Adrenal gland (tissue), 12 donors: ENCODE measurements around the gene HSP90B1. TPM values are rescaled to one million over a fixed set of nuclear protein-coding genes. Genes with fewer than 3 reads are reported as not detected.
A peak's percentile ranks its signal among the peaks of the same experiment; 100 is the strongest.

Experiments
- DNase-seq, 7 donors: peaks; one replicate each; pipeline ENCODE4 v3.0.0-alpha.2; 2019 to 2020
- H3K27ac ChIP-seq, 5 donors: fragments of 200-600 bp; sonication (generic) in 4 of 5; 1 replicate in 3 of 5; 2 replicates in 2 of 5; pipeline versions ENCODE4 v1.5.1 to v1.8.0; 2016 to 2020; ENCODE audit warnings: mild to moderate bottlenecking in 1 of 5
- H3K27me3 ChIP-seq: fragments of 200-600 bp; 2 replicates; pipeline ENCODE4 v1.8.0; 2021
- H3K36me3 ChIP-seq, 2 donors: fragments of 200-600 bp; replicated peaks in 1 of 2; 1 replicate in 1 of 2; 2 replicates in 1 of 2; pipeline versions ENCODE4 v1.5.1 to v1.8.0; 2018 to 2022
- H3K4me1 ChIP-seq, 2 donors: fragments of 200-600 bp; replicated peaks in 1 of 2; 1 replicate in 1 of 2; 2 replicates in 1 of 2; pipeline versions ENCODE4 v1.5.1 to v1.8.0; 2018 to 2021
- H3K4me3 ChIP-seq, 4 donors: fragments of 200-600 bp; sonication (generic) in 3 of 4; one replicate each; pipeline ENCODE4 v1.5.1; 2016 to 2018
- H3K9me3 ChIP-seq, 3 donors: fragments of 200-600 bp; sonication (generic) in 1 of 3; replicated peaks in 1 of 3; 1 replicate in 2 of 3; 2 replicates in 1 of 3; pipeline versions ENCODE4 v1.5.1 to v1.8.0; 2016 to 2021
- POLR2A ChIP-seq, 2 donors: fragments of 450-650 bp; IDR thresholded peaks; one replicate each; pipeline ENCODE4 v1.6.1; 2017; ENCODE audit warnings: antibody characterized with exemption in 2 of 2, mild to moderate bottlenecking in 2 of 2, moderate library complexity in 1 of 2
- WGBS, 4 donors: extraction: QIAGEN DNeasy Blood & Tissue Kit in 2 of 4; methylation state at CpG; one replicate each; pipeline versions ENCODE4 v1.1.5 to v1.1.7; 2013 to 2017; 5-methylcytosine and 5-hydroxymethylcytosine counted together
- intact Hi-C, 2 donors: fragments of 100-400 bp; cut with DNase I; formaldehyde crosslinking; loops; one replicate each; pipeline versions ENCODE4 v1.14.1 to v1.15.0; 2022 to 2023
- polyA plus RNA-seq, 3 donors: library from polyadenylated mRNA; stranded (reverse); fragments of 200-250 nt in 2 of 3; fragments of 350-450 nt in 1 of 3; fragmentation: Illumina TruSeq in 1 of 3; extraction: RNeasy Lipid Tissue Mini Kit (QIAGEN cat#74804) in 1 of 3; gene quantifications; one replicate each; pipeline ENCODE4 v1.2.3, GENCODE V29; 2013 to 2014
- total RNA-seq, 9 donors: library from RNA; depleted of rRNA in 4 of 9; stranded (reverse); fragments of >200 nt in 4 of 9; fragments of 120-200 nt in 1 of 9; fragmentation: NEBNext Ultra II Directional in 1 of 9; extraction: Animal tissue kit (Norgen Biotek cat#: 25700) in 1 of 9; gene quantifications; one replicate each; pipeline versions ENCODE4 v1.1.0 to v1.2.4, GENCODE V29; 2013 to 2023
- TF ChIP-seq, protein P1 (sequence below), 6 experiments: fragments of 450-650 bp in 4 of 6; fragments of 200-600 bp in 2 of 6; sonication (generic) in 1 of 6; IDR thresholded peaks; 1 replicate in 5 of 6; 2 replicates in 1 of 6; pipeline versions ENCODE4 v1.5.1 to v1.8.0; 2016 to 2021; ENCODE audit warnings: antibody characterized with exemption in 6 of 6, mild to moderate bottlenecking in 2 of 6, moderate library complexity in 1 of 6
- donor health status: healthy with polysubstance abuse.
- donor health status: Bipolar disorder and iron deficiency.
- donor health status: DM: yes; HTN: yes; CAD: no.
- donor health status: DM: no; HTN: no; CAD: no.
- donor health status: DM: no; HTN: no; CAD: no.
- donor health status: DM: yes; HTN: yes; CAD: no.

Gene HSP90B1
- total and polyA plus RNA-seq, 12 donors, result 241 to 1,629 (median 530) TPM

DNA sequence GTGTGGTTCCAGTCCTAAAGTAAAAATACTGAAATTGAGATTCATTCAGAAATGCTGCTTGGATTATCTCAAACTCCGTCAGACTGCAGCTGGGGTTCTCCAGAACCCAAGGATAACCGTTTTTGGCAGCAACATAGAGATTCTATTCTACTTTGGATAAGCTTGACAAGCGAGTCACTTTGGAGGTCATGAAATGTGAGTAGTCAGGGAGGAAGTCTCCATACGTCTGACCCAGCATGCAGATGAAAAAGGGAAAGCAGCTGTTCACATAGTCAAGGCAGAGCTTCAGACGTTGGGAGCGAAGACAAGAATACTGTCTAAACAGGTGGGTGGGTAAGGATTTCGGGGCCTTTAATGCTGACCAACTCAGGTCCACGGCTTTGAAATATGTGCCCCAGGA, 14.9 kb upstream of the HSP90B1 start:
- H3K4me1 ChIP-seq, result no peaks in the 10 kb centered on the region
- no peaks in the 10 kb centered on the region for H3K36me3 ChIP-seq
- H3K4me3 ChIP-seq, result no peak overlapping the region
- TF ChIP-seq POLR2A (IDR thresholded peaks at IDR 0.05), result no peak
- TF ChIP-seq, protein P1, sequence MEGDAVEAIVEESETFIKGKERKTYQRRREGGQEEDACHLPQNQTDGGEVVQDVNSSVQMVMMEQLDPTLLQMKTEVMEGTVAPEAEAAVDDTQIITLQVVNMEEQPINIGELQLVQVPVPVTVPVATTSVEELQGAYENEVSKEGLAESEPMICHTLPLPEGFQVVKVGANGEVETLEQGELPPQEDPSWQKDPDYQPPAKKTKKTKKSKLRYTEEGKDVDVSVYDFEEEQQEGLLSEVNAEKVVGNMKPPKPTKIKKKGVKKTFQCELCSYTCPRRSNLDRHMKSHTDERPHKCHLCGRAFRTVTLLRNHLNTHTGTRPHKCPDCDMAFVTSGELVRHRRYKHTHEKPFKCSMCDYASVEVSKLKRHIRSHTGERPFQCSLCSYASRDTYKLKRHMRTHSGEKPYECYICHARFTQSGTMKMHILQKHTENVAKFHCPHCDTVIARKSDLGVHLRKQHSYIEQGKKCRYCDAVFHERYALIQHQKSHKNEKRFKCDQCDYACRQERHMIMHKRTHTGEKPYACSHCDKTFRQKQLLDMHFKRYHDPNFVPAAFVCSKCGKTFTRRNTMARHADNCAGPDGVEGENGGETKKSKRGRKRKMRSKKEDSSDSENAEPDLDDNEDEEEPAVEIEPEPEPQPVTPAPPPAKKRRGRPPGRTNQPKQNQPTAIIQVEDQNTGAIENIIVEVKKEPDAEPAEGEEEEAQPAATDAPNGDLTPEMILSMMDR (IDR thresholded peaks at IDR 0.05), result no peak
- DNase-seq, result peak in 1 of 7 donors; percentile 10
- WGBS, 4 donors, result 49 to 57% (median 52%) methylated on average over 8 of the region's 8 CpGs
- H3K27ac ChIP-seq, result no peak overlapping the region
- no peaks in the 10 kb centered on the region for H3K9me3 ChIP-seq
- H3K27me3 ChIP-seq, result no peaks in the 10 kb centered on the region
- intact Hi-C loops, result no loop called here

DNA sequence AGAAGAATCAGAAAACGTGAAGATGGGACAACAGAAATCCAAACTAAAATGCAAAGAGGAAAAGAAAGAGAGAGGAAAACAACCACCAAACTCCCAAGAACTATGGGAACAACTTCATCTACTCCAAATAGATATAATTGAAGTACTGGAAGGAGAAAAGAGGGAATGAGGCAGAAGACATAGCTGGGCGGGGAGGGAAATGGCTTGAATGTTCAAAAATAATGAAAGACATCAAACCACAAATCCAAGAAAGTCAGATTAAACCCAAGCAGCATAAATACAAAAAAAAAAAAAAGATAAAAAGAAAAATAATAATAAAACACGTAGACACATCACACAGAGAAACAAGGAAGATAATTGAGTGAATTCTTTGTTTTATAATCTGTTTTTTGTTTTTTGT, 12.3 kb upstream of the HSP90B1 start:
- no peak for DNase-seq
- WGBS, 4 donors, result 61 to 85% (median 79%) methylated on average over 3 of the region's 3 CpGs
- TF ChIP-seq POLR2A (IDR thresholded peaks at IDR 0.05), result no peak
- TF ChIP-seq, protein P1 (IDR thresholded peaks at IDR 0.05), result no peak
- Histone ChIP-seq H3K27me3 (no peaks in the 10 kb centered on the region), H3K4me1 (no peaks in the 10 kb centered on the region), H3K9me3 (no peaks in the 10 kb centered on the region), H3K4me3 (no peak overlapping the region), H3K27ac (no peak overlapping the region), H3K36me3 (no peaks in the 10 kb centered on the region)
- intact Hi-C loops, result no loop called here

DNA sequence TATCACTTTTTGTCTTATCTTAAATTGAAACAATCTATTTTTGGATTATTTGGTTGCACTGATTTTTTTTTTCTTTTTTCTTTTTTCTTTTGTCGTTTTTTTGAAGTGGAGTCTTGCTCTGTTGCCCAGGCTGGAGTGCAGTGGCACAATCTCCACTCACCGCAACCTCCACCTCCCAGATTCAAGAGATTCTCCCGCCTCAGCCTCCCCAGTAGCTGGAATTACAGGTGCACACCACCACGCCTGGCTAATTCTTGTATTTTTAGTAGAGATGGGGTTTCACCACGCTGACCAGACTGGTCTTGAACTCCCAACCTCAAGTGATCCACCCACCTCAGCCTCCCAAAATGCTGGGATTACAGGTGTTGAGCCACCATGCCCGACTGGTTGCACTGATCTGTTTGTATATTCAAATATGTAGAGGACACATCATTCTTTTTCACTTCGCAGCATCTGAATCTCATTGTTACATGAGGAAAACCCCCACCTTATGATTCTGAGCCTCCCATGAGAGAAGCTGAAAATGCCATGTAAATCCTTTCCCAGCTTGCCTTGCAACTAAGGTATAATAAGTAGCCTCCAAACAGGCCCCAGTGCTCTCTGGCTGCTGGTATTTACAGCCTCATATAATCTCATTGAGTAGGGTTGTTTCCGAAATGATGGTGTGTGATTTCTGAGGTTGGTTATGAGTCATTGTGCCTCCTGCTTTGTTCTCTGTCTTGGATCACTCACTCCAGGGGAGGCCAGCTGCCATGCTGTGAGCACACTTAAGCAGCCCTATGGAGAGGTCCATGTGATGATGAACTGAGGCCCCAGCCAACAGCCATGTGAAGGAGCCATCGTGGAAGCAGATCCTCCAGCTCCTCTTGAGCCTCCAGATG, 5.2 kb upstream of the HSP90B1 start:
- intact Hi-C loops, result loop anchor here in 1 of 2 donors (10.0 kb wide), 1 partner anchor 50 kb away; no protein-coding TSS in a partner anchor
- H3K27me3 ChIP-seq, result no peaks in the 10 kb centered on the region
- DNase-seq, result no peak
- no peak overlapping the region for H3K27ac ChIP-seq
- no peak overlapping the region for H3K4me3 ChIP-seq
- 72 to 86% (median 79%) methylated on average over 8 to 9 of the region's 9 CpGs for WGBS, 4 donors
- H3K36me3 ChIP-seq, result no peaks in the 10 kb centered on the region
- TF ChIP-seq POLR2A (IDR thresholded peaks at IDR 0.05), result no peak
- TF ChIP-seq, protein P1 (IDR thresholded peaks at IDR 0.05), result no peak
- no peaks in the 10 kb centered on the region for H3K4me1 ChIP-seq
- H3K9me3 ChIP-seq, result no peaks in the 10 kb centered on the region

DNA sequence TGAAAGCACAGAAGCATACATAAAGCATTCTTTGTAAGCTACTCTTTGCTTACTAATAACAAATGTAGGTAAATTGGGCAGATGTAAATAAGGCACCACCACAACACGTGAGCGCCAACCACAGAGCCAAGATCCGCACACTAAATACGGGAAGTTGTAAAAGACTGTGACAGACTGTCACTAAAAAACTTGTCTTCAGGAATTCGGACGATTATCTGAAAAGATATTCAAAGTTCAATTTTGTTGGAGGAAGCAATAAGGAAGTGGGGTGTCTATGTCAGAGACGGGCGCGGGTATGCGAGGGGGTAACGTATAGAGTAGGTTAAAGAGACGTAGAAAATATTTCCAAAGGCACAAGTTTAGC, 1.5 kb upstream of the HSP90B1 start:
- Histone ChIP-seq H3K9me3 (no peaks in the 10 kb centered on the region), H3K4me1 (peaks cover 19 to 20% of the 10 kb centered on the region in 2 donors), H3K4me3 (peak overlapping the region in 2 of 4 donors; percentile 49 to 89), H3K36me3 (peaks cover 0 to 14% of the 10 kb centered on the region in 2 donors), H3K27me3 (no peaks in the 10 kb centered on the region), H3K27ac (peak overlapping the region in 4 of 5 donors; percentile 72 to 98 (median 94))
- TF ChIP-seq, protein P1 (IDR thresholded peaks at IDR 0.05), result no peak
- TF ChIP-seq POLR2A (IDR thresholded peaks at IDR 0.05), result no peak
- intact Hi-C loops, result loop anchor here in 1 of 2 donors (10.0 kb wide), 1 partner anchor 54 kb away; no protein-coding TSS in a partner anchor
- 14 to 21% (median 17%) methylated on average over 12 of the region's 12 CpGs for WGBS, 4 donors
- peak in 4 of 7 donors; percentile 23 to 66 (median 26) for DNase-seq
